Transverse colon (tissue), 4 donors: ENCODE results near the gene RANBP10. TPM values are rescaled to one million over a fixed set of nuclear protein-coding genes. Genes with fewer than 3 reads are reported as not detected.

ENCODE experiments used
- DNase-seq: peaks from one replicate; pipeline ENCODE4 v3.0.0-alpha.2; 2019
- H3K27ac ChIP-seq, 4 donors: fragments of 200-600 bp; sonication (generic); 2 replicates each; pipeline ENCODE4 v1.5.1; 2016 to 2018; ENCODE audit warnings: inconsistent platforms in 4 of 4
- H3K27me3 ChIP-seq: fragments of 200-600 bp; sonication (generic); 2 replicates; pipeline ENCODE4 v1.5.1; 2017; ENCODE audit warnings: inconsistent platforms
- H3K36me3 ChIP-seq, 4 donors: fragments of 200-600 bp; sonication (generic); 2 replicates each; pipeline ENCODE4 v1.5.1; 2017 to 2019; ENCODE audit warnings: inconsistent platforms in 4 of 4
- H3K4me1 ChIP-seq, 4 donors: fragments of 200-600 bp; sonication (generic); 2 replicates each; pipeline ENCODE4 v1.5.1; 2017 to 2020; ENCODE audit warnings: inconsistent platforms in 4 of 4
- H3K4me3 ChIP-seq, 4 donors: fragments of 200-600 bp; sonication (generic); 1 replicate in 1 of 4; 2 replicates in 3 of 4; pipeline versions ENCODE4 v1.5.1 to v1.6.1; 2017 to 2019; ENCODE audit warnings: inconsistent platforms in 4 of 4
- H3K9me3 ChIP-seq, 2 donors: fragments of 200-600 bp; sonication (generic); 2 replicates each; pipeline ENCODE4 v1.5.1; 2017 to 2019; ENCODE audit warnings: inconsistent platforms in 2 of 2
- CTCF ChIP-seq, 5 experiments: fragments of 200-600 bp in 3 of 5; fragments of 450-650 bp in 2 of 5; sonication (generic) in 3 of 5; IDR thresholded peaks; 1 replicate in 2 of 5; 2 replicates in 3 of 5; pipeline ENCODE4 v1.5.1; 2016 to 2017; ENCODE audit warnings: antibody characterized with exemption in 5 of 5, inconsistent platforms in 3 of 5, mild to moderate bottlenecking in 2 of 5, moderate library complexity in 1 of 5
- EP300 ChIP-seq: sonication (generic); formaldehyde crosslinking; IDR thresholded peaks from one replicate; pipeline ENCODE4 v1.6.1; 2017; ENCODE audit warnings: antibody characterized with exemption, low read depth
- POLR2A ChIP-seq: fragments of 450-650 bp; IDR thresholded peaks from one replicate; pipeline ENCODE4 v1.6.1; 2016; ENCODE audit warnings: antibody characterized with exemption, mild to moderate bottlenecking, moderate library complexity
- POLR2AphosphoS5 ChIP-seq, 3 donors: sonication (generic); formaldehyde crosslinking; IDR thresholded peaks; one replicate each; pipeline ENCODE4 v1.6.1; 2016; ENCODE audit warnings: antibody characterized with exemption in 3 of 3
- WGBS, 2 donors: methylation state at CpG; one replicate each; pipeline ENCODE4 v1.1.5; 2018; ENCODE audit warnings: low coverage in 1 of 2; 5-methylcytosine and 5-hydroxymethylcytosine counted together
- in situ Hi-C, 4 donors: fragments of 200-750 bp; cut with MboI; loops; one replicate each; pipeline versions ENCODE4 v1.15.0 to v1.15.1; 2017; ENCODE audit warnings: low sequenced_read_pairs in 3 of 4, low pct_ligation_motif_present in 1 of 4, low pct_unique_long_range_greater_than_20kb in 1 of 4
- intact Hi-C: fragments of 100-400 bp; cut with DNase I; formaldehyde crosslinking; loops from one replicate; pipeline ENCODE4 v1.15.1; 2023; ENCODE audit warnings: low total_unique reads
- total RNA-seq, 4 donors: library from RNA; depleted of rRNA; stranded (reverse); fragments of >200 nt; gene quantifications; one replicate each; pipeline ENCODE4 v1.1.0, GENCODE V29; 2016

RANBP10 gene
- total RNA-seq, 4 donors from 2014 or later, result 15.1 to 32.9 (median 19.1) TPM

DNA sequence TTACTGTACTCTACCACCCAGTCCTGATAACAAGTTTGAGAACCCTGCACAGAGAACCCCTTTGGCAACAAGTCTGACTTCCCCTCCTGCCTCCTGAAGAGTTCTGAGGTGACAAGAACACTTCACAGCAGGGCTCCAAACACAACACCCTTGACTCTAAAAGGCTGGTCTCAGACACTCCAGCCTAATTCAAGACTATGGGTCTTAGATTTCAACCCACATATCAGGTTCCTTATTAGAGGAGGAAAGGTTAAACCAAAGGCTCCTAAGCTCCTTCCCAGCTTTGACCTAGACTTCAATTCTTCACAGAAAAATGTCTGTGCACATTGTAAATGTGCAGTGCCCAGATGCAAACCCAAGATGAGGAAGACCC is 23.0 kb downstream of the RANBP10 start:
- Histone ChIP-seq H3K27me3 (no peaks in the 10 kb centered on the region), H3K4me3 (no peak overlapping the region), H3K36me3 (no peaks in the 10 kb centered on the region), H3K9me3 (no peaks in the 10 kb centered on the region), H3K4me1 (peaks cover 0 to 12% (median 0%) of the 10 kb centered on the region in 4 donors), H3K27ac (no peak overlapping the region)
- in situ Hi-C loops, result no loop called here
- TF ChIP-seq POLR2A, result no peak
- no peak for TF ChIP-seq CTCF (IDR thresholded peaks at IDR 0.05)
- no peak for TF ChIP-seq POLR2AphosphoS5 (IDR thresholded peaks at IDR 0.05)
- no peak for TF ChIP-seq EP300
- intact Hi-C loops, result no loop called here
- no peak for DNase-seq

DNA sequence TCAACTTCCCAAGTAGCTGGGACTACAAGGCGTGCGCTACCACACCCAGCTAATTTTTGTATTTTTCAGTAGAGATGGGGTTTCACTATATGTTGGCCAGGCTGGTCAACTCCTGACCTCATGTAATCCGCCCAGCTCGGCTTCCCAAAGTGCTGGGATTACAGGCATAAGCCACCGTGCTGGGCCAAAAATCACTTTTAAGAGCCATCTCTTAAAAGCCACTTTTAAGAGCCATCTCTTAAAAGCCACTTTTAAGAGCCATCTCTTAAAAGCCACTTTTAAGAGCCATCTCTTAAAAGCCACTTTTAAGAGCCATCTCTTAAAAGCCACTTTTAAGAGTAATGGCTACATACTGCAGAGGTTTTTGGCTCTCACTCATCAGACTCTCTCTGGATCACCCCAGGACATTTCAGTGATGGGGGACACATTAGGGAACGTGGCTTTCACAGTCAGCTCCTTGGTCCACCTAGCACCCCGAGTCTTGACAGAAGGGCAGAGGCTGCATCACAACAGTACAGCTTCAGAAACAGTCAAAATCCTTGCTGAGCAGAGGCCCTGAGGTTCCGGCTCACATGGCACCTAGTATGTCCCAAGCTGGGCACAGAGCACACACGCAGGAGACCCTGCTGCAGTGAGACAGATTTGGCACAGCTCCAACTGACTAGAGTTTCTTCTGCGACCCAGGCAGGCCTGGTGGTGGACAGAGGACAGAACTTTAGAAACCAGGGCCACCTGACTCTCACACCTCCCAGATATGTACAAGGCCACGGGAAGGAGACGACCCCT is 23.6 kb downstream of the RANBP10 start:
- Histone ChIP-seq H3K36me3 (no peaks in the 10 kb centered on the region), H3K4me1 (peaks cover 0 to 12% (median 0%) of the 10 kb centered on the region in 4 donors), H3K9me3 (no peaks in the 10 kb centered on the region), H3K27ac (no peak overlapping the region), H3K4me3 (no peak overlapping the region), H3K27me3 (no peaks in the 10 kb centered on the region)
- no peak for TF ChIP-seq POLR2AphosphoS5 (IDR thresholded peaks at IDR 0.05)
- TF ChIP-seq CTCF (IDR thresholded peaks at IDR 0.05), result no peak
- no peak for TF ChIP-seq POLR2A
- no peak for TF ChIP-seq EP300
- whole genome bisulfite sequencing, 2 donors, result 92 to 93% methylated on average over 6 to 11 of the region's 12 CpGs
- in situ Hi-C loops (no loop called here), intact Hi-C loops (no loop called here)
- no peak for DNase-seq

DNA sequence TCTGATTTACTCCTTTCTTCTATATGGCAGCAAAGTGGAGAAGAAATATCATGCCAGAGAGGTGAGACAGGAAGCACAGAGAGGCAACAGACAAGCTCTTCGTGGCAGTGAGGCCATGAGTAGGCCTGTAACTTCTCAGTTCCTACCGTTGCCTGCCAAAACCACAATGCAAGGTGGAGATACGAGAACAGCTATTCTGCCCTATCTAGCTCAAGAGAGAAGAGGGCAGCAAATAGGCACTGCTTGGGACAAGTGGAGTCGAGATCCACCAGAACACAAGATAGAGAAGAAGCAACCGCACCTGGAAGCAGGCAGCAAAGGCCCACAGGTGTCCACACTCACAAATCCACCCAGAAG is 24.8 kb downstream of the RANBP10 start:
- WGBS, 2 donors, result 58% methylated on average over 5 of the region's 5 CpGs; no CpG with 5 or more reads in 1 of the 2 donors
- Histone ChIP-seq H3K36me3 (no peaks in the 10 kb centered on the region), H3K9me3 (no peaks in the 10 kb centered on the region), H3K27ac (no peak overlapping the region), H3K27me3 (no peaks in the 10 kb centered on the region), H3K4me1 (peaks cover 0 to 12% (median 0%) of the 10 kb centered on the region in 4 donors), H3K4me3 (no peak overlapping the region)
- no peak for DNase-seq
- TF ChIP-seq POLR2AphosphoS5 (IDR thresholded peaks at IDR 0.05) (no peak), EP300 (no peak), CTCF (IDR thresholded peaks at IDR 0.05) (no peak), POLR2A (no peak)
- intact Hi-C loops (no loop called here), in situ Hi-C loops (no loop called here)

- no peak for DNase-seq
- TF ChIP-seq POLR2AphosphoS5 (IDR thresholded peaks at IDR 0.05), result no peak
- TF ChIP-seq CTCF (IDR thresholded peaks at IDR 0.05), result no peak
- TF ChIP-seq EP300, result no peak
- 40 to 81% methylated on average over 1 to 7 of the region's 7 CpGs for WGBS, 2 donors
- Histone ChIP-seq H3K27me3 (no peaks in the 10 kb centered on the region), H3K4me3 (no peak overlapping the region), H3K9me3 (no peaks in the 10 kb centered on the region), H3K27ac (no peak overlapping the region), H3K36me3 (no peaks in the 10 kb centered on the region), H3K4me1 (peaks cover 0 to 12% (median 0%) of the 10 kb centered on the region in 4 donors)
- in situ Hi-C loops, result no loop called here
- intact Hi-C loops, result no loop called here
Measured at GRCh38 chr16:67780847-67781564, 25.4 kb downstream of the RANBP10 start.
